Endothelial cell of umbilical vein (primary cell): Measurements from ENCODE around the gene ABCA3. TPM values are rescaled to one million over a fixed set of nuclear protein-coding genes. Genes with fewer than 3 reads are reported as not detected.

Experiments used
- BruUV-seq: library from RNA; stranded (reverse); fragments of 400-500 nt; replicated peaks from 2 replicates; lab custom pipeline; 2021; lab: Mats Ljungman, UMichigan
- CTCF ChIA-PET: fragments of 300-600, 350-600 bp; sonication (Branson Sonifier 250); formaldehyde crosslinking; loops from one replicate; lab custom pipeline; 2021; ENCODE audit warnings: antibody characterized with exemption, inconsistent platforms; lab: Charles Lee
- POLR2A ChIA-PET: fragments of 300-600, 350-600 bp; sonication (Branson Sonifier 250); formaldehyde crosslinking; loops from one replicate; lab custom pipeline; 2021; ENCODE audit warnings: antibody characterized with exemption, inconsistent platforms; lab: Charles Lee
- DNase-seq: peaks from one replicate; pipeline ENCODE4 v3.0.0-alpha.2; 2011; ENCODE audit warnings: low read depth, low spot score
- FAIRE-seq: peaks from 2 replicates; lab custom pipeline; 2011; peaks lifted over from hg19 to GRCh38; lab: Jason Lieb, UNC
- H2AFZ ChIP-seq: 2 replicates; pipeline ENCODE4 v1.6.0; 2012; ENCODE audit warnings: low read depth, low read length, control low read depth, inconsistent platforms
- H3K27ac ChIP-seq: 2 replicates; pipeline ENCODE4 v1.5.1; 2011; ENCODE audit warnings: low read depth, mild to moderate bottlenecking, control low read depth, low read length, moderate library complexity; ENCODE audit not compliant: insufficient read depth
- H3K27me3 ChIP-seq, 2 experiments: 2 replicates each; pipeline versions ENCODE4 v1.6.0 to v1.6.1; 2011; ENCODE audit warnings: low read length in 2 of 2, mixed read lengths in 1 of 2; ENCODE audit not compliant: control insufficient read depth in 2 of 2, insufficient read depth in 2 of 2
- H3K36me3 ChIP-seq, 2 experiments: 2 replicates in 1 of 2; 3 replicates in 1 of 2; pipeline ENCODE4 v1.5.1; 2011; ENCODE audit warnings: low read length in 2 of 2, mild to moderate bottlenecking in 1 of 2, moderate library complexity in 1 of 2; ENCODE audit not compliant: control insufficient read depth in 2 of 2, insufficient read depth in 2 of 2; ENCODE audit errors: extremely low read depth in 1 of 2
- H3K4me1 ChIP-seq: 3 replicates; pipeline ENCODE4 v1.5.1; 2011; ENCODE audit warnings: mild to moderate bottlenecking, low read length; ENCODE audit not compliant: control insufficient read depth, insufficient read depth; ENCODE audit errors: extremely low read depth
- H3K4me2 ChIP-seq: 2 replicates; pipeline ENCODE4 v1.6.1; 2011; ENCODE audit warnings: low read length, control low read depth, mixed read lengths; ENCODE audit not compliant: insufficient read depth
- H3K4me3 ChIP-seq, 3 experiments: fragments of 200-600 bp in 1 of 3; sonication (generic), shearing (Covaris generic) in 1 of 3; replicated peaks in 1 of 3; 2 replicates each; pipeline ENCODE4 v1.5.1; 2011 to 2016; ENCODE audit warnings: control low read depth in 3 of 3, low read length in 3 of 3, mild to moderate bottlenecking in 2 of 3, inconsistent platforms in 1 of 3, low read depth in 1 of 3, moderate library complexity in 1 of 3; ENCODE audit not compliant: insufficient read depth in 1 of 3
- H3K79me2 ChIP-seq: 2 replicates; pipeline ENCODE4 v1.6.0; 2012; ENCODE audit warnings: low read length, inconsistent platforms; ENCODE audit not compliant: control insufficient read depth, insufficient read depth
- H3K9ac ChIP-seq: replicated peaks from 2 replicates; pipeline ENCODE3; 2011; ENCODE audit warnings: low read length, control low read depth; ENCODE audit not compliant: insufficient read depth; ENCODE audit errors: extremely low read depth
- H3K9me1 ChIP-seq: replicated peaks from 3 replicates; pipeline ENCODE4 v1.6.0; 2011; ENCODE audit warnings: mild to moderate bottlenecking, low read length; ENCODE audit not compliant: control insufficient read depth, insufficient read depth; ENCODE audit errors: extremely low read depth
- H3K9me3 ChIP-seq: replicated peaks from 2 replicates; pipeline ENCODE4 v1.5.1; 2012; ENCODE audit warnings: low read length, inconsistent platforms; ENCODE audit not compliant: control insufficient read depth, insufficient read depth
- H4K20me1 ChIP-seq: replicated peaks from 2 replicates; pipeline ENCODE3; 2011; ENCODE audit warnings: mild to moderate bottlenecking, low read length; ENCODE audit not compliant: control insufficient read depth, insufficient read depth; ENCODE audit errors: extremely low read depth
- EZH2 ChIP-seq: IDR thresholded peaks from 2 replicates; pipeline ENCODE4 v1.6.1; 2012; ENCODE audit warnings: borderline replicate concordance, low read depth, mild to moderate bottlenecking, moderate library complexity, low read length, inconsistent platforms; ENCODE audit not compliant: severe bottlenecking
- FOS ChIP-seq: IDR thresholded peaks from 2 replicates; pipeline ENCODE4 v1.6.1; 2011; ENCODE audit warnings: mild to moderate bottlenecking, low read length, moderate library complexity, borderline replicate concordance; ENCODE audit not compliant: insufficient read depth
- GATA2 ChIP-seq: IDR thresholded peaks from 2 replicates; pipeline ENCODE4 v1.7.0; 2011; ENCODE audit warnings: low read depth, mild to moderate bottlenecking, moderate library complexity, mixed read lengths, low read length; ENCODE audit not compliant: insufficient read length, insufficient read depth
- JUN ChIP-seq: IDR thresholded peaks from 2 replicates; pipeline ENCODE4 v1.6.1; 2011; ENCODE audit warnings: borderline replicate concordance, low read depth; ENCODE audit not compliant: insufficient read length, insufficient read depth
- MYC ChIP-seq: IDR thresholded peaks from one replicate; pipeline ENCODE4 v1.6.1; 2011; ENCODE audit warnings: mild to moderate bottlenecking, low read depth, low read length
- POLR2A ChIP-seq: IDR thresholded peaks from 2 replicates; pipeline ENCODE4 v1.6.1; 2012; ENCODE audit warnings: low read depth, mild to moderate bottlenecking, control low read depth, low read length
- POLR2AphosphoS5 ChIP-seq: IDR thresholded peaks from 2 replicates; pipeline ENCODE4 v1.6.1; 2012; ENCODE audit warnings: low read depth, mild to moderate bottlenecking, control low read depth, low read length, moderate library complexity; ENCODE audit not compliant: insufficient read depth
- dilution Hi-C: fragments of 300-500 bp; cut with MboI; formaldehyde crosslinking; loops from one replicate; pipeline ENCODE4 v1.15.0; 2019; ENCODE audit warnings: low sequenced_read_pairs; ENCODE audit not compliant: extremely low pct_ligation_motif_present
- intact Hi-C: fragments of 100-400 bp; cut with micrococcal nuclease; formaldehyde crosslinking; loops from one replicate; pipeline ENCODE4 v1.10.0; 2022
- polyA plus RNA-seq, 4 experiments: library from polyadenylated mRNA; depleted of rRNA in 3 of 4; stranded (reverse) in 3 of 4; unstranded in 1 of 4; fragments of >200 nt; gene quantifications; 2 replicates each; pipeline versions ENCODE4 v1.2.1 to v1.2.3, GENCODE V29; 2011 to 2012; ENCODE audit warnings: missing spikeins in 1 of 4
- total RNA-seq: library from RNA; stranded (reverse); gene quantifications from 2 replicates; pipeline ENCODE4 v1.2.3, GENCODE V29; 2021
- TF ChIP-seq, protein P1 (sequence below): IDR thresholded peaks from 2 replicates; pipeline ENCODE4 v1.6.1; 2011; ENCODE audit not compliant: insufficient read depth, insufficient read length
- TF ChIP-seq, protein P2 (sequence below), 2 donors: IDR thresholded peaks; 1 replicate in 1 of 2; 2 replicates in 1 of 2; pipeline ENCODE4 v1.5.1; 2011; ENCODE audit warnings: low read length in 2 of 2, mild to moderate bottlenecking in 2 of 2, moderate library complexity in 2 of 2, control low read depth in 1 of 2, inconsistent platforms in 1 of 2, low read depth in 1 of 2; ENCODE audit not compliant: insufficient read depth in 1 of 2; ENCODE audit errors: extremely low read depth in 1 of 2

The ABCA3 gene
- total and polyA plus RNA-seq, 2 donors (not counting 3 experiments of a cell fraction or from before 2014, with no cell fraction given) = 13.5 to 36.0 TPM

DNA sequence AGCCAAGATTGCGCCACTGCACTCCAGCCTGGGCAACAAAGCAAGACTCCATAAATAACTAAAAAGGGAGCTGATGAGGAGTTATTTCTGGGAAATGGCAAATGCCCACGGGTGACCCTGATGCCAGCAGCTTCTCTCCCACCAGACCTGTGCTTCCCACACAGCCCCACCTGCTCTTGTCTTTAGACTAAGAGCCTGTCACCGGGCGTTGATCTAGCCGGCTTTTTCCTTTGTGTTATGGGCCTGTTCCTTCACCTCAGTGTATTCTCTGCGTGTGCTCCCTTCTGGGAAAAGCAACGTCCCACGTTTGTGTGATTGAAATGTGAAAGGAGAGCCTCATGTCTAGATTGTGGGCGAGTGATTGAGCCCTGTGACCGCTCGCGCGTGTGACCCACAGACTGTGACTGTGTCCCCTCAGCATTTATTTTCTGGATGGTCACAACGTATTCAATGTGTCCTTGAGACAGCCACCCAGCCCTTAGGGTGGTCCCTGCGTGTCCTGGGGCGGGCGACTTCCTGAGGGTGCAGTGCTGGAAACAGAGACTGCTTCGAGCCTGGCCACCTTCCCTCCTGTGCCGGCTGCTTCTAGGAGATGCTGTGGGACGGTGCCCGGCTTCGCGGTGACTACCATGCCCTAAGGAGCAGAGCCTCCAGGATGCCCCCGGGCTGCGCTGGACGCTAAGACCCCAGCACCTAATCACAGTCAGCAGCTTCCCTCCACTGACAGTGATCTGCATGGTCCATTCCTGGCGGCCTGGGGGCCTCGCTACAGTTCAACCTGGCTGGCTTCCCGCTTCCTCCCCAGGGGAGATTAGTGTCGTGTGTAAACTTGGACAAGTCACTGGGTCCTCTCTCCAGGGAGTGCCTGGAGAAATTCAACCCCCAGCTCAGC, 64.8 kb downstream of the ABCA3 start:
- Histone ChIP-seq H3K9ac (no peak overlapping the region), H3K9me1 (no peaks in the 10 kb centered on the region), H2AFZ (no peak overlapping the region), H4K20me1 (no peaks in the 10 kb centered on the region), H3K4me3 (no peak overlapping the region), H3K36me3 (peaks cover 0 to 2% of the 10 kb centered on the region in 2 experiments), H3K79me2 (no peaks in the 10 kb centered on the region), H3K27me3 (no peaks in the 10 kb centered on the region), H3K9me3 (no peaks in the 10 kb centered on the region), H3K27ac (no peak overlapping the region), H3K4me2 (no peak overlapping the region), H3K4me1 (no peaks in the 10 kb centered on the region)
- dilution Hi-C loops (no loop called here), intact Hi-C loops (no loop called here)
- CTCF ChIA-PET = interaction anchor here (1.0 kb wide), 1 partner anchor 13 kb away, joined by 3 read pairs; no protein-coding TSS in a partner anchor
- POLR2A ChIA-PET = no interaction called here
- no peak for TF ChIP-seq JUN
- TSS peak; percentile 93 for BruUV-seq
- DNase-seq (no peak), FAIRE-seq (no peak)

DNA sequence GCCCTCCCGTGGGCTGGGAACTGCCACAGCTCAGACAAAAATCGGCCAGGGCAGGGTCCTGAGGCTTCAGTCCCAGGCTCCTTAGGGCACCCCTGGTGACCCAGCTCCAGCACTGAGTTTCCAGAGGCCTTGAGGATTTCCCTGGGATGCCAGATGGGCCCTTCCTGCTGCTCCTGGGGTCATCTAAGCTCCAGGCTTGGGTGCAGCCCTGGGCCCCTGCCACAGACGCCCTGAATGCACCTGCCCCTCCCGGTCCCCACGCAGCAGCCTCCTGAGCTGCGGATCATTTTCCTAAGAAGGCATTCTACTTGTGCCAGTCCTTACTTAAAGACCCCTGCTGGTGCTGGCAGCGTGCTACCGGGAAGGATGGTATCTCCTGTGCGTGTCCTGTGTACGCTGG, 66.6 kb downstream of the ABCA3 start:
- H3K4me2 ChIP-seq = no peak overlapping the region
- H3K27ac ChIP-seq = no peak overlapping the region
- H3K4me3 ChIP-seq = no peak overlapping the region
- H3K27me3 ChIP-seq = no peaks in the 10 kb centered on the region
- H3K4me1 ChIP-seq = no peaks in the 10 kb centered on the region
- ChIA-PET CTCF (interaction anchor here (0.9 kb wide), 1 partner anchor 29 kb away, joined by 4 read pairs; no protein-coding TSS in a partner anchor), POLR2A (no interaction called here)
- H3K79me2 ChIP-seq = no peaks in the 10 kb centered on the region
- peaks cover 0 to 2% of the 10 kb centered on the region in 2 experiments for H3K36me3 ChIP-seq
- DNase-seq (no peak), FAIRE-seq (no peak)
- BruUV-seq = no TSS peak
- no peaks in the 10 kb centered on the region for H3K9me3 ChIP-seq
- H3K9me1 ChIP-seq = no peaks in the 10 kb centered on the region
- no peaks in the 10 kb centered on the region for H4K20me1 ChIP-seq
- TF ChIP-seq, protein P1, sequence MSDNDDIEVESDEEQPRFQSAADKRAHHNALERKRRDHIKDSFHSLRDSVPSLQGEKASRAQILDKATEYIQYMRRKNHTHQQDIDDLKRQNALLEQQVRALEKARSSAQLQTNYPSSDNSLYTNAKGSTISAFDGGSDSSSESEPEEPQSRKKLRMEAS = no peak
- TF ChIP-seq POLR2A = no peak
- TF ChIP-seq GATA2 = no peak
- TF ChIP-seq, protein P2, sequence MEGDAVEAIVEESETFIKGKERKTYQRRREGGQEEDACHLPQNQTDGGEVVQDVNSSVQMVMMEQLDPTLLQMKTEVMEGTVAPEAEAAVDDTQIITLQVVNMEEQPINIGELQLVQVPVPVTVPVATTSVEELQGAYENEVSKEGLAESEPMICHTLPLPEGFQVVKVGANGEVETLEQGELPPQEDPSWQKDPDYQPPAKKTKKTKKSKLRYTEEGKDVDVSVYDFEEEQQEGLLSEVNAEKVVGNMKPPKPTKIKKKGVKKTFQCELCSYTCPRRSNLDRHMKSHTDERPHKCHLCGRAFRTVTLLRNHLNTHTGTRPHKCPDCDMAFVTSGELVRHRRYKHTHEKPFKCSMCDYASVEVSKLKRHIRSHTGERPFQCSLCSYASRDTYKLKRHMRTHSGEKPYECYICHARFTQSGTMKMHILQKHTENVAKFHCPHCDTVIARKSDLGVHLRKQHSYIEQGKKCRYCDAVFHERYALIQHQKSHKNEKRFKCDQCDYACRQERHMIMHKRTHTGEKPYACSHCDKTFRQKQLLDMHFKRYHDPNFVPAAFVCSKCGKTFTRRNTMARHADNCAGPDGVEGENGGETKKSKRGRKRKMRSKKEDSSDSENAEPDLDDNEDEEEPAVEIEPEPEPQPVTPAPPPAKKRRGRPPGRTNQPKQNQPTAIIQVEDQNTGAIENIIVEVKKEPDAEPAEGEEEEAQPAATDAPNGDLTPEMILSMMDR (IDR thresholded peaks at IDR 0.05; ENCODE audit: extremely low read depth in 1 of 2, insufficient read depth in 1 of 2, low read depth in 1 of 2, low read length in 2 of 2) = no peak
- no peak for TF ChIP-seq POLR2AphosphoS5
- TF ChIP-seq EZH2 = no peak
- no peak for TF ChIP-seq JUN
- TF ChIP-seq FOS = no peak
- no peak for TF ChIP-seq MYC
- dilution Hi-C loops = no loop called here
- H3K9ac ChIP-seq = no peak overlapping the region
- H2AFZ ChIP-seq = no peak overlapping the region
- intact Hi-C loops = no loop called here
